T-helper 2 cell (primary cell): ENCODE measurements around the gene MRPL50.

Experiments used
- DNase-seq, 5 experiments: peaks; one replicate each; pipeline versions ENCODE4 v3.0.0 to v3.0.0-alpha.2; 2012 to 2022

The MRPL50 gene

GRCh38 chr9:101372327-101373118 lies 25.9 kb downstream of the MRPL50 start:
- no peak for DNase-seq

- DNase-seq: no peak
Observed at GRCh38 chr9:101371813-101372212, 26.6 kb downstream of the MRPL50 start.

- no peak for DNase-seq
Observed at GRCh38 chr9:101369884-101370531, 28.4 kb downstream of the MRPL50 start.

DNA sequence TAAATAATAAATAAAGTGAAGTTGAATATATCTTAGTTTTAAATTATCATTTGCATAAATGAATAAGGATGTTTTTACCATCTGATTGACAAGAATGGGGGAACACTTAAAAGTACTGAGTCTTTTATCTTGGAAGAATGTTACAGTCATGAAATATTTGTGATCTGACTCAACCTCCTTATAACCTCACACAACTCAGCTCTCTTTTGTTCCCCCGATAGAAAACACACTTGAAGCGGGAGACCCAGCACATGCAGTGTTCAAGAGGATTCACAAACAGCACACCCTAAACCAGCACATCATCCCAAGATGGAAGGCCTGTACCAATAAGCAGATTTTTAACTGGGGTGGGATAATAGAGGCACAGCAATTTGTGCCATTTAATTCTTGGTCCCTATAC lies 29.1 kb downstream of the MRPL50 start:
- no peak for DNase-seq

GRCh38 chr9:101367323-101367722 lies 31.1 kb downstream of the MRPL50 start:
- DNase-seq: no peak

GRCh38 chr9:101366038-101366756 lies 32.2 kb downstream of the MRPL50 start:
- no peak for DNase-seq

DNA sequence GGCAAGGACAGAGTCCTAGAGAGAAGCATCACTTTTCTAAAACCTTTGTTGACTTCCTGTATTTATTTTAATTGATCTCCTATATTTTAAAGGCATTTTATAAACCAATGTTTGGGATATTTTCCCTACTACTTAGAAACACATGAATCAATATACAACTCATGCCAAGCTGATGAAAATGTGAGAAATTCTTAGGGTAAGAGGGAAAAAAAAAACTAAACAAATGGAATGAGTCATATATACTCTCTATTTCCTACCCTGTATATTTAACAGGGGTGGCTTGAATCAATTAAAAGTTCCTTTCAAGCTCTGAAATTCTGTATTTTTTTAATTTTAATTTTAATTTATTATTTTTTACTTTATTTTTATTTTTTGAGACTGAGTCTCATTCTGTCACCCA lies 33.2 kb downstream of the MRPL50 start:
- no peak for DNase-seq

DNA sequence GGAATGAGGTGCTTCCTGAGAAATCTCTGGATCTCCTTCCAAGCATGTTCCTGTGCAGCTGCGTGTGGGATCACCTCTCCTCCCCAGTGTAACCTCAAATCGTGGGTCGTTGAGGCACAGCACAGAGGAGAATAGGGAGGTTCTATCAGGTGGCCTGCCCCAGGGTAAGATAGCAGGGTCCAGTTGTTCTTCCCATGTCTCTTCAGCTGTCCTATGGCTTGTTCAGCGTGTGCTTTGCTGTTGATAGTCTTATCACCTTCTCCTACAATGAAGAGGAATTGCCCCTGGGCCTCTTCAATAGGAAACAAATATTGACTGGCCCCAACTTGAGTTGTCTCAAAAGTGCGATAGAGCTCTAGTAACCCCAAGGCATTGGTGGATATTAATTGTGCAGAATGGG lies 36.0 kb downstream of the MRPL50 start:
- DNase-seq: no peak

- no peak for DNase-seq
Observed at GRCh38 chr9:101360647-101361046, 37.8 kb downstream of the MRPL50 start.

GRCh38 chr9:101359679-101360078 lies 38.7 kb downstream of the MRPL50 start:
- no peak for DNase-seq

GRCh38 chr9:101356619-101357018 lies 41.8 kb downstream of the MRPL50 start:
- no peak for DNase-seq

GRCh38 chr9:101354765-101355708 lies 43.4 kb downstream of the MRPL50 start:
- no peak for DNase-seq

- DNase-seq: no peak
Observed at GRCh38 chr9:101354143-101354764, 44.2 kb downstream of the MRPL50 start.

- no peak for DNase-seq
Observed at GRCh38 chr9:101353683-101354082, 44.7 kb downstream of the MRPL50 start.

GRCh38 chr9:101352892-101353463 lies 45.4 kb downstream of the MRPL50 start:
- DNase-seq: no peak

GRCh38 chr9:101350285-101350684 lies 48.1 kb downstream of the MRPL50 start:
- DNase-seq: no peak

GRCh38 chr9:101342595-101342994 lies 55.8 kb downstream of the MRPL50 start:
- no peak for DNase-seq

DNA sequence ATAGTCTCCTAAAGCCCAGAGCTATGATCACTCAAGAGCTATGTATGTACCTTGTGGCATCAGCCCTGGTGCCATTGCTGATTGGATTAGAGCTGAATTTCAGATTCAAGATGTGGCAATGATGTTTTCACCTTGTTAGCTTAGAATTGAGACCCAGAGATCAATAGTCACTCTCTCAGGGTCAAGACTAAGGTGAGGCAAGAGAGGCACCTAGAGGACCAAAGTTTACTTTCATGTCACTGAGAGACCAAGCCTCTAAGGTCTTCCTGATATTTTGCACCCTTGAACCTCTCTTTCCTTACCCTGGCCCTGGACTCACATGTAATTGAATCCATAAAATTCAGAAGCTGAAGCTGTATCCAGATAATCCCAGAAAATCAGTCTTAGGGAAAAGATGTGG lies 56.5 kb downstream of the MRPL50 start:
- DNase-seq: no peak
